Measurements from ENCODE around the gene SKI. TPM values are rescaled to one million over a fixed set of nuclear protein-coding genes. Genes with fewer than 3 reads are reported as not detected.

The SKI gene
- 10 to 100 TPM in 8 of 9 donors, 1 to 10 TPM in 1; 4.8 to 53.6 (median 41.5) TPM for total RNA-seq
- 10 to 100 TPM in 2 of 3 donors, 1 to 10 TPM in 1; 9.4 to 21.2 (median 10.8) TPM for polyA plus RNA-seq
- long read RNA-seq, donor 1 = 0 reads
- long read RNA-seq, donor 2 = 0 reads
- long read RNA-seq, donor 3 = 0 reads
- long read RNA-seq, donor 4, partial matches to known transcripts = 0 of 2 reads
- long read RNA-seq, donor 4, other reads (novel, unspliced or antisense) = 2 of 2 reads
- long read RNA-seq, donor 5, partial matches to known transcripts = 0 of 2 reads
- long read RNA-seq, donor 5, other reads (novel, unspliced or antisense) = 2 of 2 reads
- long read RNA-seq, donor 6, partial matches to known transcripts = 0 of 3 reads
- long read RNA-seq, donor 6, other reads (novel, unspliced or antisense) = 3 of 3 reads
- long read RNA-seq, donor 7 = 0 reads
- long read RNA-seq, donor 8 = 0 reads
- long read RNA-seq, donor 9 = 0 reads
- long read RNA-seq, donor 10, full-length matches to known transcripts = 1 of 1 reads
- long read RNA-seq, donor 10, partial matches to known transcripts = 0 of 1 reads
- long read RNA-seq, donor 10, other reads (novel, unspliced or antisense) = 0 of 1 reads

GRCh38 chr1:2228157-2228594 lies at the start of gene SKI:
Gene SKI, plus strand, starts transcription at chr1:2228319. Its CDS starts 448 bp downstream, at chr1:2228767.
- 0 to 3% methylated on average over 8 to 72 of the region's 100 CpGs; no CpG with 5 or more reads in 2 of the 4 donors for WGBS, 4 donors
- Histone ChIP-seq H3K27ac (peak within 1 kb of the TSS; percentile 21 to 100 (median 96)), H3K27me3 (no peaks in the 10 kb centered on the region), H3K9me3 (replicated peaks in 1 of 3) (no peaks in the 10 kb centered on the region), H3K4me3 (peak within 1 kb of the TSS in 2 of 4 donors; percentile 59 to 93), H3K36me3 (replicated peaks in 1 of 2) (no peaks in the 10 kb centered on the region), H3K4me1 (replicated peaks in 1 of 2) (peaks cover 43 to 45% of the 10 kb centered on the region in 2 donors)
- intact Hi-C loops (cut with DNase I) = no loop called here
- DNase-seq = no peak
- no peak for TF ChIP-seq POLR2A (IDR thresholded peaks at IDR 0.05)
- no peak for TF ChIP-seq CTCF (IDR thresholded peaks at IDR 0.05)

DNA sequence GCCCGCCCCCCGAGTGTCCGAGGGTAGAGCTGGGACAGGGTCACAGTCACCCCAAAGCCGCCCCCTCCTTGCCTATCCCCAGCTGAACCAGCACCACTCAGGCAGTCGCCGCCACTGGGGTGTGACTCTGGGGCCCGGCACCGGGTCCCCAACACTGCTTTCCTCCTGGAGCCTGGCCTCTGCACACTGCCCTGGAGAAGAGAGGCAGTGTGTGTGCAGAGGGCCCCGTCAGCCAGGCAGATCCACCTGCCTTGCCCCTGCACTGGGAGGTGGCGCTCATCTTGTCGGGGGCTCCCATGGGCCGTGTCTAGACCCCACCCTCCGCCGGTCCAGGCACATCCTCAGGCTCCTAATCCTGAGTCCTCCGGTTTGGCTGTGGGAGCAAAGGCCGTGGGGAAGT lies 49.2 kb upstream of the SKI start:
- 91 to 96% (median 92%) methylated on average over 4 to 16 of the region's 16 CpGs; no CpG with 5 or more reads in 1 of the 4 donors for WGBS, 4 donors
- H3K27ac ChIP-seq = no peak overlapping the region
- H3K9me3 ChIP-seq (replicated peaks in 1 of 3) = no peaks in the 10 kb centered on the region
- no peaks in the 10 kb centered on the region for H3K4me1 ChIP-seq (replicated peaks in 1 of 2)
- DNase-seq = no peak
- TF ChIP-seq CTCF (IDR thresholded peaks at IDR 0.05) (no peak), POLR2A (IDR thresholded peaks at IDR 0.05) (no peak)
- no peaks in the 10 kb centered on the region for H3K36me3 ChIP-seq (replicated peaks in 1 of 2)
- intact Hi-C loops (cut with DNase I) = no loop called here
- no peaks in the 10 kb centered on the region for H3K27me3 ChIP-seq
- H3K4me3 ChIP-seq = no peak overlapping the region

DNA sequence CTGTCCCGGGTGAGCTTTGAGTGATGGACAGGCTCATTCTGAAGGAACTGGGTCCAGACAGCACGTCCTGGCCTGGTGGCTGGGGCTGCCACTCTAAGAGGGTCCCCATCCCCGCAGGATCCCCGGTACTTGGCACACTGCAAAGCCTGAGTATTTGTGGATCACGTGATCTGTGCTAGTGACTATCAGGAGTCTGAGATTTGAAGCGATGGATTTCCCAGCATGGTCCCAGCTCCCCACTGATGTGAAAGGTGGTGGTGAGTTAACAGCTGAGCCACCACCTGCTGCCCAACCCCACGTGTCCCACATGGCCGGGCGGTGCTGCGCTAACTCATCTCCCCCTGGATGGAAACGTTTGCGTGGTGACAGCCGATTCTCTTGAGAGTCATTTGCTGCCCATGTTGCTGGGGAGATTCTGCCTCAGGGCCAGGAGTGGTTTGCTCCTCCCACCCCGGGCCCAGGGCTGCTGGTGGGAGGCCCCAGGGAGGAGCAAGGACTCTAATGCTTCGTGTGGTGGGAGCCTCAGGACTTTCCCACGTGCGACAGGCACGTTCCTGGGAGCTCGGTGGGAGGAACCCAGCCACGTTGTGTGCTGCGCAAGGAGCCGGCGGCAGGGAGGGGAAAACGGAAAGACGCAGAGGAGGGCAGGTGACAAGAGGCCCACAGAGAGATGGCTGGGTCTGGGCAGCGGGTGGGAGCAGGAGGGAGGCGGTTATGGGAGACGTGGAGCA lies 48.7 kb upstream of the SKI start:
- Histone ChIP-seq H3K9me3 (replicated peaks in 1 of 3) (no peaks in the 10 kb centered on the region), H3K4me1 (replicated peaks in 1 of 2) (no peaks in the 10 kb centered on the region), H3K27ac (no peak overlapping the region), H3K36me3 (replicated peaks in 1 of 2) (no peaks in the 10 kb centered on the region), H3K27me3 (no peaks in the 10 kb centered on the region), H3K4me3 (no peak overlapping the region)
- intact Hi-C loops (cut with DNase I) = no loop called here
- no peak for TF ChIP-seq CTCF (IDR thresholded peaks at IDR 0.05)
- TF ChIP-seq POLR2A (IDR thresholded peaks at IDR 0.05) = no peak
- WGBS, 4 donors = 72 to 85% (median 79%) methylated on average over 19 to 28 of the region's 28 CpGs
- DNase-seq = peak in 1 of 7 donors; percentile 64
